GM21447 (cell line): ENCODE data around the gene F7.
"Not testable (repeated sequence)": the region's sequence is repeated elsewhere in the genome, so short reads cannot be mapped to it uniquely, and the experiment has no call there.

Experiments
- ATAC-seq: cut with Tn5 transposase; IDR thresholded peaks from one replicate; pipeline ENCODE4 v1.9.1; 2021; ENCODE audit not compliant: unreplicated experiment

F7 gene

GRCh38 chr13:113098162-113098732 is 7.3 kb upstream of the F7 start:
- ATAC-seq, result no peak

GRCh38 chr13:113099142-113099541 is 6.4 kb upstream of the F7 start:
- ATAC-seq, result no peak

GRCh38 chr13:113102302-113102701 is 3.3 kb upstream of the F7 start:
- ATAC-seq, result not testable (repeated sequence)

- no peak for ATAC-seq
Measured at GRCh38 chr13:113102727-113103126, 2.9 kb upstream of the F7 start.

GRCh38 chr13:113103646-113104045 is 1.9 kb upstream of the F7 start:
- no peak for ATAC-seq

GRCh38 chr13:113105921-113106452 is 396 bp downstream of the F7 start:
- no peak for ATAC-seq

GRCh38 chr13:113106711-113107351 is 1.2 kb downstream of the F7 start:
- ATAC-seq, result no peak

- not testable (repeated sequence) for ATAC-seq
Measured at GRCh38 chr13:113108521-113108920, 2.9 kb downstream of the F7 start.

GRCh38 chr13:113109151-113110047 is 3.8 kb downstream of the F7 start:
- no peak for ATAC-seq

- no peak for ATAC-seq
Measured at GRCh38 chr13:113110048-113110851, 4.7 kb downstream of the F7 start.

GRCh38 chr13:113110852-113111315 is 5.3 kb downstream of the F7 start:
- no peak for ATAC-seq

GRCh38 chr13:113111821-113112220 is 6.2 kb downstream of the F7 start:
- ATAC-seq, result not testable (repeated sequence)

- not testable (repeated sequence) for ATAC-seq
Measured at GRCh38 chr13:113112475-113112874, 6.9 kb downstream of the F7 start.

- no peak for ATAC-seq
Measured at GRCh38 chr13:113112893-113113845, 7.6 kb downstream of the F7 start.

GRCh38 chr13:113113846-113114271 is 8.3 kb downstream of the F7 start:
- ATAC-seq, result no peak

GRCh38 chr13:113114511-113115362 is 9.1 kb downstream of the F7 start:
- ATAC-seq, result no peak

GRCh38 chr13:113115363-113116205 is 10.0 kb downstream of the F7 start:
- no peak for ATAC-seq
